ENCODE results near the gene PRMT6.

- TF ChIP-seq CTCF (IDR thresholded peaks at IDR 0.05; ENCODE audit: low read length) (no peak), EZH2 (IDR thresholded peaks at IDR 0.05; ENCODE audit: borderline replicate concordance, low read length) (no peak)
Observed at GRCh38 chr1:107105914-107106313, 49.4 kb downstream of the PRMT6 start.

Measured in OCI-LY1 (cell line).